D721Med (cell line): ENCODE measurements around the gene THSD4.

Source experiments
- DNase-seq: peaks from one replicate; pipeline ENCODE4 v3.0.0; 2011; ENCODE audit warnings: low spot score; ENCODE audit not compliant: insufficient read length
- FAIRE-seq: peaks from 2 replicates; lab custom pipeline; 2011; peaks lifted over from hg19 to GRCh38; lab: Jason Lieb, UNC
- CTCF ChIP-seq: IDR thresholded peaks from 2 replicates; pipeline ENCODE4 v1.5.1; 2012; ENCODE audit warnings: mild to moderate bottlenecking, control low read depth; ENCODE audit not compliant: insufficient read depth; ENCODE audit errors: missing control alignments

THSD4 gene

GRCh38 chr15:71468715-71469114, 353.4 kb downstream of the THSD4 start:
- no peak for TF ChIP-seq CTCF
- DNase-seq (no peak), FAIRE-seq (no peak)

GRCh38 chr15:71469413-71469812, 354.1 kb downstream of the THSD4 start:
- TF ChIP-seq CTCF = peak; percentile 14
- FAIRE-seq (no peak), DNase-seq (no peak)

GRCh38 chr15:71471347-71471746, 356.1 kb downstream of the THSD4 start:
- TF ChIP-seq CTCF = no peak
- FAIRE-seq (no peak), DNase-seq (no peak)

- no peak for DNase-seq
- no peak for TF ChIP-seq CTCF
- FAIRE-seq = no peak
Measured at GRCh38 chr15:71472566-71472965, 357.3 kb downstream of the THSD4 start.

GRCh38 chr15:71473751-71474150, 358.5 kb downstream of the THSD4 start:
- FAIRE-seq (no peak), DNase-seq (no peak)
- no peak for TF ChIP-seq CTCF

GRCh38 chr15:71476823-71477222, 361.6 kb downstream of the THSD4 start:
- no peak for DNase-seq
- no peak for TF ChIP-seq CTCF
- FAIRE-seq = no peak

- DNase-seq (no peak), FAIRE-seq (no peak)
- no peak for TF ChIP-seq CTCF
Measured at GRCh38 chr15:71480556-71480955, 365.3 kb downstream of the THSD4 start.
